ENCODE measurements around the gene RNU1-1.
"Not testable (repeated sequence)": the region's sequence is repeated elsewhere in the genome, so short reads cannot be mapped to it uniquely, and the experiment has no call there.

The RNU1-1 gene

DNA sequence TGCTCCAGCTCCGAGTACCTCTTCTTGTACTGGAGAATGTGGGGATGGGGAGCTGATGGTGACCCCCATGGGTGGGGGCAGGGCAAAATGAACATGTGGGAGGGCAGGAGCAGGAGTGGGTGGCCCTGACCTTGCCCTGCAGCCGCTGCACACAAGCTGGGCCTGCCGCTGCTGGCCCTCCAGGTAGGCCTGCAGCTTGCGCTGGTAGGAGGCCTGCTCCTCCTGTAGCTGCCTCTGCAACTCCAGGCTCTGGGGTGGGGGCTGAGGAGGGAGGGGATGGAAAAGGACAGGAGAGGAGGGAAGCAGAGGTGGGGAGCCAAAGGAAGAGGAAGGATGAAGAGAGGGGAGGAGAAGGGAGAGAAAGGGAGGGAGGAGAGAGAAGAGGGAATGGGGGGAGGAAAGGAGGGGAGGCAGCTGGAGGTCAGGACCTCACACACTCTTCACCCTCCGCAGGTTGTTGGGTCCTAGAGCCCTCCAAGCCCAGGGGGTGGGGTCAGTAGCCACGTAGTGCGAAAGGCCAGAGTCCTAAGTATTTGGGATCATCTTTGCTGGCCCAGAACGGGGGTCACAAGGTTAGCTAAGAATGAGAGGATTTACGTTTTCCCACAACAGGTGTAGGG lies 22.9 kb downstream of the RNU1-1 start:
- DNase-seq: no peak

DNA sequence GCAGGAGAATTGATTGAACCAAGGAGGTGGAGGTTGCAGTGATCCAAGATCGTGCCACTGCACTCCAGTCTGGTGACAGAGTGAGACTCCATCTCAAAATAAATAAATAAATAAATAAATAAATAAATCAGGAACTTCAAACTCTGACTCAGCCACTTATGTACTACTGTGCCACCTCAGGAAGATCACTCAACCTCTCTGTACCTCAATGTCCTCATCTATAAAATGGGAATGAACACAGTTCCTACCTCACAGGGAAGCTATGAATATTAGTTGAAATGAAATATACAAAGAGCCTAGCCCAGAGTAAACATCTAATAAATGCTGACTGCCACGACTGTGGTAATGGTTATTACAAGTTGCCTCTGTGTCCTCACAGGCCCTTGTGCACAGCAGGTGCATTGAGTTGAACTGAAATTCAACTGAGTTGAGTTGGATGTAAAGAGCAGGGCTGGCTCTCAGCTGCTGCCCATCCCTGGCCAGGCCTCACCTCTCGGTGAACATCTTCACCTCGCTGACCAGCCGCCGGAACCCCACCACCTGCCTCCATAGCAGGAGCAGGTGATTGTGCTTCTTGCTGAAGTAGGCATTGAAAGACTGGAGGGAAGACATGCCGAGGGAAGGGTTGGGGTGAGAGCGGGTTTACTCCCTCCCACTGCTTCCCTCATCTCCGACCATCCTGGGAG lies 24.7 kb downstream of the RNU1-1 start:
- DNase-seq: not testable (repeated sequence)

DNA sequence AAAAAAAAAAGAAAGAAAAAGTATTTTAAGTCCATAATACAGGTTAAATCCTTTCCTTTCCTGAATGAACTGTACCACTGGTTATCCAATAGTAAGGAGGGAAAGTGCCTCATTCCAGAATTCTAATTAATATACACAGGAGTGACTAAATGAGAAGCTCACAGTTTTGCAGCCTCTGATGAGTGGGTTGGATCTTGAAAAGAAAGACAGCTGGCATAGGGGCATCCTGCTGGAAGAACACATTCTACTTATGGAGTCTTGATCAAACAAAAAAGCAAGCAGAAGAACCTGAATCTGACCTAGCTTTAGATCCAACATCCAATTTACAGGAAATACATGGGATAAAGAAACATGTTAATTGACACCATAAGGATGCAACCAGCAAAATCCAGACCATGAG lies 27.1 kb downstream of the RNU1-1 start:
- not testable (repeated sequence) for DNase-seq

DNA sequence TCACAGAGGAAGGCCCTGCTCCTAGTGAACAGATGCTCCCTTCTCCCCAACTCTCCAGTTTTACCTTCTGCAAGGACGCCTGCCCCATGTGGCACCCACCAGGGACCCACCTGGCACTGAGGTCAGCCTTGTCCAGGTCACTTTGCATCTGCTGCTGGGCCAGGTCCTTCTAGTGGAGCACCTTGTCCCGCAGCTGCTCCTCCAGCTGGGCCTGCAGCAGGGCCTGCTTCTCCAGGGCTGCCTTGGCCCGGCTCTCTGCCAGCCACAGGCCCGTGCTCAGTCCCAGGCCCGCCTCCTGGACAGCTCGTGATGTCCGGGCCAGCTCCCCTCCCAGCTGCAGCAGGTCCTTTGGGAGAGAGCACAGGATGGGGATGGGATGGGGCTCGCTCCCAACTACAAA lies 27.8 kb downstream of the RNU1-1 start:
- not testable (repeated sequence) for DNase-seq

DNA sequence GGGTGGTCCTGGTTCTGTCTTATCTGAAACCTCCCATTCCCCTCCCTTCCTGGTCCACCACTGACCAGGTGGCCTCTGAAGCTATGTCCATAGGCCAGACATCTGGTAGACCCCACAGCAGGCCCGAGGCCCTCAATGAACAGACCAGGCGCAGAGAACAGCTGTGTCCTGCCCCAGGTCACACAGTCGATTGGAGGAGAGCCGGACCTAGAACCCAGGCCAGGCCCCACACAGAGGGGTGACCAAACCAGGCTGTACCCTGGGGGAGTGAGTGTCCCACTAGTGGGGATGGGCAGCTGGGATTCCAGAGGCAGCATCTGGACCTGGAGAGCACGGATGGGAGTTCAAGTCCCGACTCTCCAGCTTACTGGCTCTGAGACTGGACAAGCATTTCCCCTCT lies 29.2 kb downstream of the RNU1-1 start:
- DNase-seq: no peak

DNA sequence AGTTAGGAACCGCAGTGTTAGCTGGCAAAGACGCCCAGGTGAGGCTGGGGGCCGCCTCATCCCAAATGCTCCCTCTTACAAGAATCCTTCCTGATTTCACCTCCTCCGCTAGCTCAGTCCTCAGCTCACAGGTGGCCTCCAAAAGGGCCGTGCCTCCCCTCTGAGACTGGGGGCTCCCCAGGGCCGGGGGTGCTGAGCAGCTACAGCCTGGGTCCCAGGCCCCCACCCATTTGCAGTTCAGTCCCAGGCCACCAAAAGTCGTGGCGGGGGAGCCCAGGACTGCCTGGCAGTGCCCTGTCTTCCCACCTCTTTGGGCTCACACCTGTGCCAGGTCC lies 29.6 kb downstream of the RNU1-1 start:
- DNase-seq: no peak

DNA sequence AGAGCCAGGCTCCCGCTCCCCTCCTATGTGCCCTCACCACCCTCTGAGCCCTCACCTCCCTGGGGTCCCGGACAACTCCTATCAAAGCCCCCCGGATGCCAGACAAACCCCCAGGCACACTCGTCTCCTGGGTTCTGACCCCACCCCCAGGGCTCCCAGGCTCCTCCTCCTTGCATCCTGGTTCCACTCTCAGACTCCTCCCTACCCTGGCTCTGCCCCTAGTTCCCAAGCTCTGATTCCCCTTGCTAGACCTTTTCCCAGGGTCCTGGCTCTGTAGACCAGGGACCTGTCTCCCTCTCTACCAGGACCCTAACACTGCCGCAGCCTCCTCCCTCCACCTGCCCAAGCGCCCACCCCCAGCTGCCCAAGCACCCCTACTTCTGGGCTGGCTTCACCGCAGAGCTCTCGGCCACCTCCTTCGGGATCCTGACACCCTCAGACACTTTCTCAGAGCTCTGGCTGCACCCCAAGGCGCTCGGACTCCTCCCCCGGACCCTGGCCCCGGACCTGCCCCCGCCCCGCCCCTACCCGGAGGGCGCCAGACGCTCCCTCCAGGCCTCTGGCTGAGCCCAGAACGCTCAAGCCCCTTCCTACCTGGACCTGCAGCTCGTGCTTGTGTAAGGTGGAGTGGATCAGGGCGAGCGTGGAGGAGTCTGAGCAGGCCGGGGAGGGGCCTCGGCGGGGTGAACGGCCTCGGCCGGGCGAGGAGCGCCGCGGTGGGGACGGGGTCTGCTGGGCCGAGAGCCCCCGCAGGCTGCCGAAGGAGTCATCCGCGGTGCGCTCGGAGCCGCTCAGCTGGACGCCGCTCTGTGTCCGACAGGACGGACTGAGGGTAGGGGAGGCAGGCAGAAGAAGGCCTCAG lies 30.2 kb downstream of the RNU1-1 start:
- DNase-seq: not testable (repeated sequence)

DNA sequence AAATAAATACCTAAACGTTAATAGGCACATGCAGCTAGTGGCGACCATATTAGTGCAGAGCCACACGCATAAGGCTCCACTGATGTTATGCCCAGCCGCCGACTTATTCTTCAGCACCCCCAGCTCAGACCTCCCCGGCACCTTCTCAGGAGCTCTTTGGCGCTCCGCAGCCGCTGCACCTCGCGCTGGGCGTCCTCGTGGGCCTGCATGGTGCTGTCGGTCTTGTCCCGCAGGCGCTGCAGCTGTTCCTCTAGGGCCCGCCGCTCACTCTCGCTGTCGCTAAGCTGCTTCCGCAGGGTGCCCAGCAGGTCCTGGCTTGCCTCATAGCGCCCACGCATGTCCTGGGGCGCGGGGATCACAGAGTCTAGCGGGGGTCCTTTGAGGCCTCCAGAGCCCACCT lies 30.9 kb downstream of the RNU1-1 start:
- DNase-seq: not testable (repeated sequence)

DNA sequence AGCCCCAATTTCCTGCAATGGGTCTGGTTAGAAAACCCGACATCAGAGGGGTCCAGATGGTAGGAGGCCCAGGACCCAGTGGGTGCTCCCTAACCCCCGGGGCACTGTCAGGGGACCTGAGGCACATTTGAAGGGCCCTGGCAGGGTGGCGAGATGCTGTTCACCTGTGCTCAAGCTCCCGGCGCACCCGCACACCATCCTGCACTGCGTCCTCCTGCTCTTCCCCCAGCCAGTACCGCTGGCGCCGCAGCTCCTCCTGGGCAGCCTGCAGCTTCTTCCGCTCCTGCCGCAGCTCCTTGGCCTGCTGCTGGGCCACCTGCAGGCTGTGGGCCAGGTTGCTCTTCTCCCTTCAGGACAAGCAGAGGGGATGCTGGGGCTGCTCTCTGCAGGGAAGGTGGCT lies 36.0 kb downstream of the RNU1-1 start:
- DNase-seq: no peak

DNA sequence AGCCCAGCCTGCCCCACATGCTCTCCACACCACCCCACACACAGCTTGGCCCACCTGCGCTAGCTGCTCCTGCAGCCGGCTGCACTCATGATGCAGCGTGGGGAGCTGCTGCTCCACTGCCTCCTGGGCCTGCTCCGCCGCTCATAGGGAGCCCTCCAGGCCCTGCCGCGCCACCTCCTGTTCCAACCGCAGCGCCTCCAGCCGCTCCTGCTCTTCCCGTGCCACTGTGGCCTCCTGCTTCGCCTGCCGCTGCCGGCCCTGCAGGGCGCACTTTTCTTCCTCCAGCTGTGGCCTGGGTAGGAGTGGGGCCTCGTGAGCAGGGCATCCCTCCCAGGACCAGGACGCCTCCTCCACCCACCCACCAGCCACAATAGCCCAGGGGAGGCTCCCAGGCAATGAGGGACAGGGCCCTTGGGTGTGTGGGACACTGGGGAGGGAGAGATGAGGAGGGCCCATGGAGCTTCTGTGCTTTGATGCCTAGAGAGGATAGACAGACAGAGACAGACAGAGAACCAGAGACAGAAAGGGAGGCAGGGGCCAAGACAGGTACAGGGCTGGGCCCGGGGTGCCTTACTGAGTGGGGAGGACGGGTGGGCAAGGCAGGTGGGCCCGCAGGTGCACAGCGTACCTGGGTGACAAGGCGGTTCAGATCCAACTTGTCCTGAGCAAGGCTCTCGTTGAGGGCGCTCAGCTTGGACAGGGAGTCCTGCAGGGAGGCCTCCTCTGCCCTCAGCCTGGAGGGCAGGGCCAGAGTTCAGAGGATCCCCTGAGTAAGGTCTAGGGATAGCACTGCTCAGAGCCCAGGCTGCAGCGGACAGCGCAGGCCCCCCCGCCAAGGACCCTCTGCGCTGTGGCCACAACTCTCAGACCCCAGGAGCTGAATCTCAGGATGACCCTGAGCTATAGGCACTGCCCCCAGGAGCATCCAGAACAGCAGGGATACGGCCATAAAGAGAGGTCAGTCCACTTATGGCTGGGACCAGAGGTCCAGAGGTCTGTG lies 38.0 kb downstream of the RNU1-1 start:
- DNase-seq: not testable (repeated sequence)

DNA sequence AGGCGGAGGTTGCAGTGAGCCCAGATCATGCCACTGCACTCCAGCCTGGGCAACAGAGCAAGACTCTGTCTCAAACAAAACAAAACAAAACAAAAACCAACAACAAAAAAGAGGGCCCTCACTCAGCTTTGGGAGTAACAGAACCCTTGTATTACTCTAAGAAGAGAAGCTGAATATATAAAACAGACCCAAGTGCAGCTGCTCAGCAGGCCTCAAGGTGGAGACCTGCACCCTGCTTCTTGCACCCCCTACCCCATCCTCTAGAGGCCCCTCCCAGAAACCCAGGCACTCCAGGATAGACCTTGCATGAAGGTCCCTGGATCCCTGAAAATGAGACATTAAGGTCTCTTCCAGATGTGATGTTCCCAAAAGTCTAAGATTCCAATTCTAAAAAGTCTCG lies 39.2 kb downstream of the RNU1-1 start:
- DNase-seq: peak in 1 of 2 experiments; percentile 5

DNA sequence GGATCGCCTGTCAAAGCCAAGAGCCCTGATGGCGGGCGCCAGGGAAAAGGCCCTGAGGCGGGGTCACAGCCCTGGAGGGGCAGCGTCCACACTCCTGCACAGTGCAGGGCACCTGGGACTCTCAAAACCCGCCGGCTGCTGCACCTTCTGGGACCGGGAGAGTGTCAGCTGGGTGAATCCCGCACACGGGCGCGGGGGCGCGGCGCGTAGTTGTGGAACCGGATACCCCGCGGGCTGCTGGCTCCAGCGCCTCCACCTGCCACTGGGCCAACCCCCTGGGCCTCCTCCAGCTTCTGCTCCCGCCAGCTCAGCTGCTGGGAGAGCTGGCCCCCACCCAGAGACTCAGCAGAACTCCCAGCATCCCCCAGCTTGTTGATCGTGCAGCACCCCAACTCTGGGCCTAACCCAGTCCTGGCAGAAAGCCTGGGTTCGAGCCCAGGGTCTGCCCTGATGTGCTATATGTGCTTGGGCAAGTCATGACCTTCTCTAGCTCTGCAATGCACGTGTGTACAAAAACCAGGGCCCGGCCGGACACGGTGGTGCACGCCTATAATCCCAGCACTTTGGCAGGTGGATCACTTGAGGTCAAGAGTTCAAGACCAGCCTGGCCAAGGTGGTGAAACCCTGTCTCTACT lies 39.8 kb downstream of the RNU1-1 start:
- DNase-seq: no peak

DNA sequence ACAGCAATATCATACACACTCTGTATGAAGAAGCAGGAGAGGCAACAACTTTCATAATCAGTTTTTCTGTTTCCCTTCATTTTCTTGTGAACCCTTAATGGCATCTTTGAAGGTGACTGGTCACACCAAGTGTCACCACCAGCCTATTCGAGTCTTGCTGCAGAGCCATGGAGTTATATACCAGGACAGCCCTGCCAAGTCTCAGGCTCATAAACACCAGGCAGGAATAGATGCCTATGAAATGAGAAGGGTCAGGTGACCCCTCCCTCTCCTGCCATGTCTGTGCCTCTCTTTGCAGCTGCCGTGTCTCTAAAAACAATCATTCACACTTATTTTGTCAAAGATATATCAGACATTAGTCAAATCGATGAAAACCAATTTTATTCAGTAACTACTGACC lies 45.5 kb downstream of the RNU1-1 start:
- DNase-seq: no peak

DNA sequence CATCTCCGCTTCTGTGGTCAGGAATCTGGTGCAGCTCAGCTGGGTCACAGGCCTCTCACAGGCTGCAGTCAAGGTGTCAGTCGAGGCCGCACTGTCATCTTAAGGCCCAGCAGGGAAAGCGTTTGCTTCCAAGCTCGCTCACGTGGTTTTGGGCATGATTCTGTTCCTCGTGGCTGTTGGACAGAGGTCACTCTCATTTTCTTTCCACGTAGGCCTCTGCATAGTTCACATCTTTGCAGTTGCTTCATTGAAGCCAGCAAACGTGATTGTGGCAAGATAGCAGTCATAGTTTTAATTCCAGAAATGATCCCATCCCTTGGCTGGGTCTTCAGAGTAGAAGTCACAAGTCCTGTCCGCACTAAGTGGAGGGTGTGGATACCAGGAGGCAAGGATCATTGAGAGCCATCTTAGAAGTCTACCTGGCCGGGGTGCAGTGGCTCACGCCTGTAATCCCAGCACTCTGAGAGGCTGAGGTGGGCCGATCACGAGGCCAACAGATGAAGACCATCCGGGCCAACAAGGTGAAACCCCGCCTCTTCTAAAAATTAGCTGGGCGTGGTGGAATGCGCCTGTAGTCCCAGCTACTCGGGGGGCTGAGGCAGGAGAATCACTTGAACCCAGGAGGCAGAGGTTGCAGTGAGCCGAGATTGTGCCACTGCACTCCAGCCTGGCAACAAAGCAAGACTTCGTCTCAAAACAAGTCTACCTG lies 49.0 kb downstream of the RNU1-1 start:
- no peak for DNase-seq

Measured in SHP77 (cell line).